SU-DHL-6 (cell line): Measurements from ENCODE around the gene CDKAL1.

Experiments
- EZH2phosphoT487 ChIP-seq: fragments of 200-600 bp; sonication (generic), shearing (Covaris generic); conservative IDR thresholded peaks from 2 replicates; pipeline ENCODE4 v1.6.1; 2018; ENCODE audit warnings: mild to moderate bottlenecking, antibody characterized with exemption, low read length, moderate library complexity, mixed read lengths
- TF ChIP-seq, protein P1 (sequence below): fragments of 200-600 bp; sonication (generic); IDR thresholded peaks from one replicate; pipeline ENCODE4 v1.5.1; 2017; ENCODE audit warnings: antibody characterized with exemption, mild to moderate bottlenecking, low read length, moderate library complexity; ENCODE audit not compliant: insufficient read depth, poor library complexity, severe bottlenecking

GRCh38 chr6:20777801-20778200 lies 243.5 kb downstream of the CDKAL1 start:
- TF ChIP-seq, protein P1, sequence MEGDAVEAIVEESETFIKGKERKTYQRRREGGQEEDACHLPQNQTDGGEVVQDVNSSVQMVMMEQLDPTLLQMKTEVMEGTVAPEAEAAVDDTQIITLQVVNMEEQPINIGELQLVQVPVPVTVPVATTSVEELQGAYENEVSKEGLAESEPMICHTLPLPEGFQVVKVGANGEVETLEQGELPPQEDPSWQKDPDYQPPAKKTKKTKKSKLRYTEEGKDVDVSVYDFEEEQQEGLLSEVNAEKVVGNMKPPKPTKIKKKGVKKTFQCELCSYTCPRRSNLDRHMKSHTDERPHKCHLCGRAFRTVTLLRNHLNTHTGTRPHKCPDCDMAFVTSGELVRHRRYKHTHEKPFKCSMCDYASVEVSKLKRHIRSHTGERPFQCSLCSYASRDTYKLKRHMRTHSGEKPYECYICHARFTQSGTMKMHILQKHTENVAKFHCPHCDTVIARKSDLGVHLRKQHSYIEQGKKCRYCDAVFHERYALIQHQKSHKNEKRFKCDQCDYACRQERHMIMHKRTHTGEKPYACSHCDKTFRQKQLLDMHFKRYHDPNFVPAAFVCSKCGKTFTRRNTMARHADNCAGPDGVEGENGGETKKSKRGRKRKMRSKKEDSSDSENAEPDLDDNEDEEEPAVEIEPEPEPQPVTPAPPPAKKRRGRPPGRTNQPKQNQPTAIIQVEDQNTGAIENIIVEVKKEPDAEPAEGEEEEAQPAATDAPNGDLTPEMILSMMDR = no peak
- TF ChIP-seq EZH2phosphoT487 = no peak
